HG02870 (cell line): ENCODE results near the gene WDR64.
A peak's percentile ranks its signal among the peaks of the same experiment; 100 is the strongest.

Experiments used
- ATAC-seq: cut with Tn5 transposase; IDR thresholded peaks from one replicate; pipeline ENCODE4 v1.9.1; 2021; ENCODE audit warnings: mild to moderate bottlenecking, moderate library complexity; ENCODE audit not compliant: unreplicated experiment

WDR64 gene

GRCh38 chr1:241834733-241835377, 182.8 kb downstream of the WDR64 start:
- ATAC-seq = no peak

- no peak for ATAC-seq
These were observed 184.9 kb downstream of the WDR64 start for GRCh38 chr1:241836941-241837340.

- no peak for ATAC-seq
These were observed 185.3 kb downstream of the WDR64 start for GRCh38 chr1:241837416-241837815.

- ATAC-seq = no peak
These were observed 185.8 kb downstream of the WDR64 start for GRCh38 chr1:241837901-241838300.

GRCh38 chr1:241838897-241839296, 186.8 kb downstream of the WDR64 start:
- no peak for ATAC-seq

GRCh38 chr1:241839369-241839979, 187.4 kb downstream of the WDR64 start:
- peak; percentile 67 for ATAC-seq

- ATAC-seq = no peak
These were observed 188.1 kb downstream of the WDR64 start for GRCh38 chr1:241840164-241840563.

- no peak for ATAC-seq
These were observed 189.6 kb downstream of the WDR64 start for GRCh38 chr1:241841691-241842090.

GRCh38 chr1:241842565-241842964, 190.5 kb downstream of the WDR64 start:
- no peak for ATAC-seq

GRCh38 chr1:241844593-241844992, 192.5 kb downstream of the WDR64 start:
- ATAC-seq = no peak

- no peak for ATAC-seq
These were observed 194.3 kb downstream of the WDR64 start for GRCh38 chr1:241846375-241846774.

- ATAC-seq = no peak
These were observed 194.9 kb downstream of the WDR64 start for GRCh38 chr1:241846862-241847539.

GRCh38 chr1:241847540-241847795, 195.4 kb downstream of the WDR64 start:
- ATAC-seq = no peak

- ATAC-seq = peak; percentile 93
These were observed 196.0 kb downstream of the WDR64 start, which contains the start of gene EXO1 for GRCh38 chr1:241847796-241848685. EXO1 (plus strand) TSS chr1:241848204; CDS start chr1:241850426, 2,222 bp downstream.

- no peak for ATAC-seq
These were observed 196.7 kb downstream of the WDR64 start for GRCh38 chr1:241848686-241849344.

GRCh38 chr1:241849345-241849695, 197.2 kb downstream of the WDR64 start:
- ATAC-seq = no peak
